GM12878 (cell line): ENCODE data around the gene TRMT10C. TPM values are rescaled to one million over a fixed set of nuclear protein-coding genes. Genes with fewer than 3 reads are reported as not detected.
"Not testable (repeated sequence)": the region's sequence is repeated elsewhere in the genome, so short reads cannot be mapped to it uniquely, and the experiment has no call there.

Source experiments
- ATAC-seq: fragments of 200-7000 bp; cut with Tn5 transposase; 3 replicates; pipeline ENCODE4 v1.9.1; 2020; ENCODE audit warnings: mild to moderate bottlenecking, moderate library complexity
- BruUV-seq: library from RNA; stranded (reverse); fragments of 400-500 nt; replicated peaks from 2 replicates; lab custom pipeline; 2021; lab: Mats Ljungman, UMichigan
- CTCF ChIA-PET: fragments of 300-600 bp; sonication (Branson Sonifier 250); formaldehyde crosslinking; extraction: SDS; loops from one replicate; lab custom pipeline; 2021; ENCODE audit warnings: inconsistent platforms; lab: Yijun Ruan, JAX
- POLR2A ChIA-PET: fragments of 350-600 bp; formaldehyde crosslinking; extraction: SDS; loops from one replicate; lab custom pipeline; 2021; ENCODE audit warnings: inconsistent platforms; lab: Charles Lee
- RAD21 ChIA-PET: fragments of 300-600 bp; sonication (Branson Sonifier 250); formaldehyde crosslinking; loops from one replicate; lab custom pipeline; 2023; ENCODE audit warnings: antibody characterized with exemption; ENCODE audit not compliant: unreplicated experiment; lab: Charles Lee
- SMC1A ChIA-PET: fragments of 300-600 bp; sonication (Branson Sonifier 250); formaldehyde crosslinking; loops from one replicate; lab custom pipeline; 2023; ENCODE audit not compliant: unreplicated experiment, uncharacterized antibody; lab: Charles Lee
- DNase-seq: peaks from one replicate; pipeline ENCODE4 v3.0.0-alpha.2; 2011; ENCODE audit warnings: low read depth, low spot score
- FAIRE-seq: peaks from 3 replicates; lab custom pipeline; 2011; peaks lifted over from hg19 to GRCh38; lab: Jason Lieb, UNC
- H2AFZ ChIP-seq: 2 replicates; pipeline ENCODE4 v1.6.0; 2011; ENCODE audit warnings: low read depth, low read length, control low read depth; ENCODE audit not compliant: control insufficient read depth
- H3K27ac ChIP-seq: 2 replicates; pipeline ENCODE4 v1.5.1; 2011; ENCODE audit warnings: control low read depth; ENCODE audit not compliant: control insufficient read depth, insufficient read depth
- H3K27me3 ChIP-seq, 2 experiments: replicated peaks in 1 of 2; 2 replicates each; pipeline versions ENCODE4 v1.6.0 to v1.6.1; 2011; ENCODE audit warnings: low read length in 1 of 2; ENCODE audit not compliant: control insufficient read depth in 2 of 2, insufficient read depth in 2 of 2
- H3K36me3 ChIP-seq, 2 experiments: 2 replicates each; pipeline ENCODE4 v1.5.1; 2011; ENCODE audit warnings: low read length in 1 of 2; ENCODE audit not compliant: control insufficient read depth in 2 of 2, insufficient read depth in 2 of 2
- H3K4me1 ChIP-seq: 2 replicates; pipeline ENCODE4 v1.6.1; 2011; ENCODE audit warnings: mild to moderate bottlenecking, low read length, moderate library complexity, mixed read lengths; ENCODE audit not compliant: control insufficient read depth, insufficient read depth
- H3K4me2 ChIP-seq: 2 replicates; pipeline ENCODE4 v1.6.0; 2011; ENCODE audit warnings: control low read depth; ENCODE audit not compliant: control insufficient read depth, insufficient read depth
- H3K4me3 ChIP-seq: fragments of 200-600 bp; sonication (generic); 2 replicates; pipeline ENCODE4 v1.5.1; 2016
- H3K79me2 ChIP-seq: 2 replicates; pipeline ENCODE4 v1.6.0; 2011; ENCODE audit warnings: low read length; ENCODE audit not compliant: control insufficient read depth, insufficient read depth
- H3K9ac ChIP-seq: 2 replicates; pipeline ENCODE4 v1.8.0; 2011; ENCODE audit warnings: low read length, control low read depth, mixed read lengths; ENCODE audit not compliant: control insufficient read depth, insufficient read depth
- H3K9me3 ChIP-seq: replicated peaks from 3 replicates; pipeline ENCODE4 v1.5.1; 2011; ENCODE audit warnings: mild to moderate bottlenecking, low read length; ENCODE audit not compliant: control insufficient read depth, insufficient read depth
- H4K20me1 ChIP-seq: 2 replicates; pipeline ENCODE4 v1.6.0; 2011; ENCODE audit not compliant: control insufficient read depth, insufficient read depth
- FOS ChIP-seq: IDR thresholded peaks from 3 replicates; pipeline ENCODE4 v1.6.1; 2011; ENCODE audit warnings: borderline replicate concordance; ENCODE audit not compliant: insufficient read length; ENCODE audit errors: extremely low read depth
- MEF2A ChIP-seq: IDR thresholded peaks from 2 replicates; pipeline ENCODE4 v1.6.1; 2011; ENCODE audit warnings: low read depth, mild to moderate bottlenecking, low read length, moderate library complexity; ENCODE audit not compliant: insufficient read depth
- MXI1 ChIP-seq: fragments of 150-350 bp; IDR thresholded peaks from 2 replicates; pipeline ENCODE4 v1.6.1; 2011; ENCODE audit warnings: low read depth, mild to moderate bottlenecking, inconsistent platforms, low read length, improper control_type of control experiment
- NR2C1 ChIP-seq: fragments of 450-650 bp; IDR thresholded peaks from 2 replicates; pipeline ENCODE4 v1.6.1; 2017; ENCODE audit warnings: antibody characterized with exemption, mild to moderate bottlenecking, moderate library complexity
- SMAD1 ChIP-seq: fragments of 450-650 bp; IDR thresholded peaks from 2 replicates; pipeline ENCODE4 v1.6.1; 2018; ENCODE audit warnings: mild to moderate bottlenecking, low read depth; ENCODE audit not compliant: partially characterized antibody
- ZNF217 ChIP-seq: fragments of 450-650 bp; IDR thresholded peaks from 2 replicates; pipeline ENCODE4 v1.6.1; 2017; ENCODE audit warnings: antibody characterized with exemption, mild to moderate bottlenecking
- WGBS: methylation state at CpG from one replicate; pipeline ENCODE4 v1.1.6; 2016; ENCODE audit warnings: low lambda C conversion rate; ENCODE audit not compliant: insufficient replicate concordance, insufficient coverage; ENCODE audit errors: missing lambda C conversion rate; 5-methylcytosine and 5-hydroxymethylcytosine counted together
- in situ Hi-C: fragments of 300-500 bp; cut with MboI; formaldehyde crosslinking; loops from 9 replicates; pipeline ENCODE4 v1.14.3; 2018; ENCODE audit warnings: mixed read lengths
- intact Hi-C: fragments of 100-400 bp; cut with micrococcal nuclease; formaldehyde crosslinking; loops from one replicate; pipeline ENCODE4 v1.14.2; 2022; ENCODE audit not compliant: unreplicated experiment
- polyA plus RNA-seq, 11 experiments: library from polyadenylated mRNA; depleted of rRNA in 4 of 11; unstranded in 6 of 11; stranded (reverse) in 5 of 11; fragments of >200 nt; fragmentation: Nextera tagmentation in 4 of 11; fragmentation: Illumina TruSeq in 1 of 11; extraction: Ambion mirVana in 4 of 11; extraction: Trizol in 1 of 11; gene quantifications; 1 replicate in 1 of 11; 2 replicates in 10 of 11; pipeline versions ENCODE4 v1.2.1 to v1.2.3, GENCODE V29; 2011 to 2016; ENCODE audit warnings: inconsistent platforms in 2 of 11, missing spikeins in 2 of 11, low read depth in 1 of 11
- total RNA-seq, 4 experiments: library from RNA; depleted of rRNA in 3 of 4; stranded (reverse); fragments of >200 nt in 3 of 4; fragmentation: Illumina TruSeq in 1 of 4; extraction: Trizol in 1 of 4; gene quantifications; 2 replicates each; pipeline versions ENCODE4 v1.2.1 to v1.2.3, GENCODE V29; 2013 to 2021
- TF ChIP-seq, protein P1 (sequence below): IDR thresholded peaks from 2 replicates; pipeline ENCODE4 v1.6.1; 2011; ENCODE audit warnings: borderline replicate concordance, low read depth, mild to moderate bottlenecking, moderate library complexity, mixed read lengths, low read length; ENCODE audit not compliant: insufficient read depth; ENCODE audit errors: extremely low read length
- TF ChIP-seq, protein P2 (sequence below): fragments of 150-350 bp; IDR thresholded peaks from 2 replicates; pipeline ENCODE4 v1.6.1; 2014; ENCODE audit warnings: mild to moderate bottlenecking, low read depth, low read length

Gene TRMT10C
- total and polyA plus RNA-seq, 10 of the 15 experiments (the other 5 are each of a cell fraction or from before 2014, with no cell fraction given) = 33.0 to 82.1 (median 47.1) TPM

DNA sequence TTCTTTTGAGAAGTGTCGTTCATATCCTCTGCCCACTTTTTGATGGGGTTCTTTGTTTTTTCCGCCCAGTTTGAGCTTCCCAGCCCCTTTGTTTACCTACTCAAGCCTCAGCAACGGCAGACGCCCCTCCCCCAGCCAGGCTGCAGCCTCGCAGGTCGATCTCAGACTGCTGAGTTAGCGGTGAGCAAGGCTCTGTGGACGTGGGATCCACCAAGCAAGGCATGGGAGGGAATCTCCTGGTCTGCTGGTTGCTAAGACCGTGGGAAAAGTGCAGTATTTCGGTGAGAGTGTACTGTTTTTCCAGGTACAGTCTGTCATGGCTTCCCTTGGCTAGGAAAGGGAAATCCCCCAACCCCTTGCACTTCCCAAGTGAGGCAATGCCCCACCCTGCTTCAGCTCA is 43.7 kb downstream of the TRMT10C start:
- H3K4me3 ChIP-seq, intact Hi-C loops, ATAC-seq, BruUV-seq, CTCF ChIA-PET, H3K4me1 ChIP-seq, H3K27ac ChIP-seq, in situ Hi-C loops, H3K79me2 ChIP-seq, H3K4me2 ChIP-seq, H3K9ac ChIP-seq, H3K36me3 ChIP-seq, FAIRE-seq, H3K9me3 ChIP-seq, SMC1A ChIA-PET, RAD21 ChIA-PET, H4K20me1 ChIP-seq, POLR2A ChIA-PET, H3K27me3 ChIP-seq, DNase-seq, H2AFZ ChIP-seq: not testable (repeated sequence)
- 70% methylated on average over 10 of the region's 10 CpGs for WGBS

DNA sequence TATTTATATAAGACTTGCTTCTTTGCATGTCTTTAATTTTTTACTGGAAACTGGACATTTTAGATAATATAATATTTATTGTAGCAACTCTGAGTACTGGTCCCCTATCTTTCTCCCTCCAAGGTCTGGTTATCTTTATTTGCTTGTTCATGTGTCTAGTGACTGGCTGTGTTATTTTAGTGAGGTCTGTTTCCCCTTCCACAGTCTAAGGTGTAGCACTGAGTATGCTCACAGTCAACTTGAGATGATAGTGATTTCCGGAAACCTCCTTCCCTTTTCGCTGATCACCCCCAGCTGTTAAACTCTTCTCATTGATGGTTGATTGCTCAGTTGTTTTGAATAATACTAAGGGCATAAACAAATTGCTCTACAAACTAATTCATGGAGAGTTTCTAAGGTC is 49.4 kb downstream of the TRMT10C start:
- POLR2A ChIA-PET = no interaction called here
- CTCF ChIA-PET = interaction anchor here (0.6 kb wide), 1 partner anchor 1148 kb away, joined by 3 read pairs; no protein-coding TSS in a partner anchor
- Histone ChIP-seq H3K4me1 (no peaks in the 10 kb centered on the region; the same call in 1 of the 2 replicates), H3K36me3 (no peaks in the 10 kb centered on the region), H2AFZ (no peak overlapping the region; the same call in 1 of the 2 replicates), H3K4me2 (no peak overlapping the region), H3K4me3 (no peak overlapping the region), H4K20me1 (no peaks in the 10 kb centered on the region), H3K9me3 (no peaks in the 10 kb centered on the region), H3K27me3 (no peaks in the 10 kb centered on the region), H3K9ac (no peak overlapping the region), H3K27ac (no peak overlapping the region), H3K79me2 (no peaks in the 10 kb centered on the region)
- RAD21 ChIA-PET = no interaction called here
- peak; percentile 80 for ATAC-seq
- SMC1A ChIA-PET = no interaction called here
- DNase-seq = peak; percentile 15
- FAIRE-seq = no peak
- WGBS = 0% methylated on average over 2 of the region's 2 CpGs
- TF ChIP-seq NR2C1 (no peak), MXI1 (no peak), SMAD1 (no peak), FOS (no peak), MEF2A (no peak), ZNF217 (no peak)
- TF ChIP-seq, protein P1, sequence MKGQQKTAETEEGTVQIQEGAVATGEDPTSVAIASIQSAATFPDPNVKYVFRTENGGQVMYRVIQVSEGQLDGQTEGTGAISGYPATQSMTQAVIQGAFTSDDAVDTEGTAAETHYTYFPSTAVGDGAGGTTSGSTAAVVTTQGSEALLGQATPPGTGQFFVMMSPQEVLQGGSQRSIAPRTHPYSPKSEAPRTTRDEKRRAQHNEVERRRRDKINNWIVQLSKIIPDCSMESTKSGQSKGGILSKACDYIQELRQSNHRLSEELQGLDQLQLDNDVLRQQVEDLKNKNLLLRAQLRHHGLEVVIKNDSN = no peak
- TF ChIP-seq, protein P2, sequence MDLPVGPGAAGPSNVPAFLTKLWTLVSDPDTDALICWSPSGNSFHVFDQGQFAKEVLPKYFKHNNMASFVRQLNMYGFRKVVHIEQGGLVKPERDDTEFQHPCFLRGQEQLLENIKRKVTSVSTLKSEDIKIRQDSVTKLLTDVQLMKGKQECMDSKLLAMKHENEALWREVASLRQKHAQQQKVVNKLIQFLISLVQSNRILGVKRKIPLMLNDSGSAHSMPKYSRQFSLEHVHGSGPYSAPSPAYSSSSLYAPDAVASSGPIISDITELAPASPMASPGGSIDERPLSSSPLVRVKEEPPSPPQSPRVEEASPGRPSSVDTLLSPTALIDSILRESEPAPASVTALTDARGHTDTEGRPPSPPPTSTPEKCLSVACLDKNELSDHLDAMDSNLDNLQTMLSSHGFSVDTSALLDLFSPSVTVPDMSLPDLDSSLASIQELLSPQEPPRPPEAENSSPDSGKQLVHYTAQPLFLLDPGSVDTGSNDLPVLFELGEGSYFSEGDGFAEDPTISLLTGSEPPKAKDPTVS = no peak
- in situ Hi-C loops (no loop called here), intact Hi-C loops (no loop called here)
- BruUV-seq = no TSS peak
